Measurements from ENCODE around the gene NDUFA8. TPM values are rescaled to one million over a fixed set of nuclear protein-coding genes. Genes with fewer than 3 reads are reported as not detected.

NDUFA8 gene
- total RNA-seq, 1 donor from 2014 or later, result 46.1 TPM

- no peak for TF ChIP-seq CTCF (IDR thresholded peaks at IDR 0.05; ENCODE audit: partially characterized antibody, unreplicated experiment)
- no peaks in the 10 kb centered on the region for H3K4me1 Mint-ChIP-seq (ENCODE audit: low read depth, unreplicated experiment)
- no peaks in the 10 kb centered on the region for H3K27me3 Mint-ChIP-seq (ENCODE audit: unreplicated experiment)
- peaks cover 6% of the 10 kb centered on the region for H3K9me3 Mint-ChIP-seq (ENCODE audit: unreplicated experiment)
- H3K4me3 Mint-ChIP-seq (ENCODE audit: unreplicated experiment), result no peak overlapping the region
- no peak overlapping the region for H3K27ac Mint-ChIP-seq (ENCODE audit: unreplicated experiment)
- no peaks in the 10 kb centered on the region for H3K36me3 Mint-ChIP-seq (ENCODE audit: unreplicated experiment)
- DNase-seq, result no peak
These were observed 20.1 kb upstream of the NDUFA8 start for GRCh38 chr9:122179690-122180074.

GRCh38 chr9:122179054-122179689 is 19.6 kb upstream of the NDUFA8 start:
- H3K36me3 Mint-ChIP-seq (ENCODE audit: unreplicated experiment), result no peaks in the 10 kb centered on the region
- H3K4me3 Mint-ChIP-seq (ENCODE audit: unreplicated experiment), result no peak overlapping the region
- H3K27ac Mint-ChIP-seq (ENCODE audit: unreplicated experiment), result no peak overlapping the region
- H3K4me1 Mint-ChIP-seq (ENCODE audit: low read depth, unreplicated experiment), result no peaks in the 10 kb centered on the region
- H3K27me3 Mint-ChIP-seq (ENCODE audit: unreplicated experiment), result no peaks in the 10 kb centered on the region
- peaks cover 8% of the 10 kb centered on the region for H3K9me3 Mint-ChIP-seq (ENCODE audit: unreplicated experiment)
- no peak for DNase-seq
- TF ChIP-seq CTCF (IDR thresholded peaks at IDR 0.05; ENCODE audit: partially characterized antibody, unreplicated experiment), result no peak

GRCh38 chr9:122176916-122177315 is 17.3 kb upstream of the NDUFA8 start:
- Mint-ChIP-seq H3K4me1 (ENCODE audit: low read depth, unreplicated experiment) (no peaks in the 10 kb centered on the region), H3K36me3 (ENCODE audit: unreplicated experiment) (no peaks in the 10 kb centered on the region), H3K27ac (ENCODE audit: unreplicated experiment) (no peak overlapping the region), H3K9me3 (ENCODE audit: unreplicated experiment) (peaks cover 8% of the 10 kb centered on the region), H3K27me3 (ENCODE audit: unreplicated experiment) (peaks cover 1% of the 10 kb centered on the region), H3K4me3 (ENCODE audit: unreplicated experiment) (no peak overlapping the region)
- TF ChIP-seq CTCF (IDR thresholded peaks at IDR 0.05; ENCODE audit: partially characterized antibody, unreplicated experiment), result no peak
- DNase-seq, result no peak

GRCh38 chr9:122173670-122174069 is 14.1 kb upstream of the NDUFA8 start:
- H3K27ac Mint-ChIP-seq (ENCODE audit: unreplicated experiment), result no peak overlapping the region
- peaks cover 6% of the 10 kb centered on the region for H3K9me3 Mint-ChIP-seq (ENCODE audit: unreplicated experiment)
- TF ChIP-seq CTCF (IDR thresholded peaks at IDR 0.05; ENCODE audit: partially characterized antibody, unreplicated experiment), result no peak
- no peak for DNase-seq
- no peaks in the 10 kb centered on the region for H3K4me1 Mint-ChIP-seq (ENCODE audit: low read depth, unreplicated experiment)
- H3K36me3 Mint-ChIP-seq (ENCODE audit: unreplicated experiment), result no peaks in the 10 kb centered on the region
- H3K4me3 Mint-ChIP-seq (ENCODE audit: unreplicated experiment), result no peak overlapping the region
- peaks cover 1% of the 10 kb centered on the region for H3K27me3 Mint-ChIP-seq (ENCODE audit: unreplicated experiment)

GRCh38 chr9:122172131-122172530 is 12.6 kb upstream of the NDUFA8 start:
- TF ChIP-seq CTCF (IDR thresholded peaks at IDR 0.05; ENCODE audit: partially characterized antibody, unreplicated experiment), result no peak
- peaks cover 1% of the 10 kb centered on the region for H3K27me3 Mint-ChIP-seq (ENCODE audit: unreplicated experiment)
- no peaks in the 10 kb centered on the region for H3K4me1 Mint-ChIP-seq (ENCODE audit: low read depth, unreplicated experiment)
- no peak overlapping the region for H3K27ac Mint-ChIP-seq (ENCODE audit: unreplicated experiment)
- H3K9me3 Mint-ChIP-seq (ENCODE audit: unreplicated experiment), result peaks cover 6% of the 10 kb centered on the region
- DNase-seq, result no peak
- no peak overlapping the region for H3K4me3 Mint-ChIP-seq (ENCODE audit: unreplicated experiment)
- H3K36me3 Mint-ChIP-seq (ENCODE audit: unreplicated experiment), result no peaks in the 10 kb centered on the region

Data from glutamatergic neuron (in vitro differentiated cells).